HL-60 (cell line): ENCODE data around the gene SDHA.

Source experiments
- CTCF ChIP-seq: IDR thresholded peaks from one replicate; pipeline ENCODE4 v1.5.1; 2011; ENCODE audit warnings: low read length, control low read depth, inconsistent platforms; ENCODE audit not compliant: insufficient read depth
- SPI1 ChIP-seq: IDR thresholded peaks from 2 replicates; pipeline ENCODE4 v1.6.1; 2012; ENCODE audit warnings: low read depth, mild to moderate bottlenecking, borderline replicate concordance

- TF ChIP-seq CTCF (no peak), SPI1 (no peak)
Observed at GRCh38 chr5:187042-187431, 31.1 kb upstream of the SDHA start.
